Raji (cell line): Measurements from ENCODE around the gene BIRC7.

Experiments used
- POLR2A ChIP-seq: IDR thresholded peaks from 2 replicates; pipeline ENCODE4 v1.6.1; 2011; ENCODE audit warnings: low read depth, low read length, control low read depth; ENCODE audit not compliant: insufficient read depth

Gene BIRC7

DNA sequence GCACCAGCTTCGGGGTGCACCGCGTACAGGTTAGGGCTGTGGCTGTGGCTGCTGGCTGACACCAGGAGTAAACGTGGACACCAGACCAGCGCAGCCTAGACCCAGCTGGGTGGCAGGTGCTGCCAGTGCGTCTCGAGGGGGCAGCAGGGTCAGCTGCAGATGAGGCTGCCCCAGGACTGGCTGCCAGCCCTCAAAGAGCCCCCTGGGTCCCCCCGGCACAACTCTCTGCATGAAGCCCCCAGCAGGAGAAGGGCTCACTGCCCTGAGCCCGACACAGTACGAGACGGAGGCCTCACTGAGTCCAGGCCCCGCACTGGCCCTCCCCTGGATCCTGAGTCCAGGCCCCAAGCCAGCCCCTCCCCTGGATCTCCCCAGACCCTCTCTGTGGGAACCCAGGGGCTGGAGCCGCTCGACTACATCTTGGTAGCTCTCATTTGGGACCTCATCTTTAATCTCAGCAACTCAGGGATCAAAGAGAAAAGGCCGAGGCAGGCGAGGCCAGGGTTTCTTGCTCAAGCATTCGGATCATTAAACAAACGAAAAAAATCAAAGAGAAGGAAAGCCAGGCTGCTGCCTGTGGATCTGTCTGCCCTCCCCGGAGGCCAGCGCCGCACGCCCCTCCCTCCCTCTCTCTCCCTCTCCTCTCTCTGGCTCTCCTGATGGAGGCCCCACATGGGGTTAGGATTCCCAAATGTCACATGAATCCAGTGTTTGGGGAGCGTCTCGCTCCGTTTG, 25.5 kb downstream of the BIRC7 start:
- no peak for TF ChIP-seq POLR2A

DNA sequence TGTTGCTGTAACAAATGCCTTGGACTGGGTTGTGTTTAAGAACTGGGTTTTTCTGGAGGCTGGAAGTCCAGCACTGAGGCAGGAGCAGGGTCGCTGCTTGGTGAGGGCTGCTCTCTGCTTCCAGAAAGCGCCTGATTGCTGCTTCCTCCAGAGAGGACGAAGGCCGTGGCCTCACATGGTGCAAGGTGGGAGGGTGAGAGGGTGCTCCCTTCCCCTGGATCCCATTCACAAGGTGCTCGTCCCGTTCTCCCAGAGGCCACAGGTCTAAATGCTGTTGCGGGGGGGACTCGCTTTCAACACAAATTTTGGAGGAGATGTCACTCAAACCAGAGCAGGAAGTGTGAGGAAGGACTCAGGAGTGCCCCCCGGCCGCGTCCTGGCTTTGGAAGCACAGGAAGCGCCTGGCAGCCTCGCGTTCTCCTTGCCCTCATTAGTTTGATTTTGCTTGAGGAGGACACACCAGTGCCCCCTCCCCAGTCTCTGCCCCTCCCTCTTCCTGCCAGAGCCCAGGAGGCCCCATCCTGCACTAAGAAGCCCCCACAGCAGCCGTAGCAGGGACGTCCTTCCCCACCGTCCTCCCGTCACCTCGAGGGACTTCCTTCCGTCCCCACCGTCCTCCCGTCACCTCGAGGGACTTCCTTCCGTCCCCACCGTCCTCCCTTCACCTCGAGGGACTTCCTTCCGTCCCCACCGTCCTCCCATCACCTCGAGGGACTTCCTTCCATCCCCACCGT, 26.3 kb downstream of the BIRC7 start:
- no peak for TF ChIP-seq POLR2A

DNA sequence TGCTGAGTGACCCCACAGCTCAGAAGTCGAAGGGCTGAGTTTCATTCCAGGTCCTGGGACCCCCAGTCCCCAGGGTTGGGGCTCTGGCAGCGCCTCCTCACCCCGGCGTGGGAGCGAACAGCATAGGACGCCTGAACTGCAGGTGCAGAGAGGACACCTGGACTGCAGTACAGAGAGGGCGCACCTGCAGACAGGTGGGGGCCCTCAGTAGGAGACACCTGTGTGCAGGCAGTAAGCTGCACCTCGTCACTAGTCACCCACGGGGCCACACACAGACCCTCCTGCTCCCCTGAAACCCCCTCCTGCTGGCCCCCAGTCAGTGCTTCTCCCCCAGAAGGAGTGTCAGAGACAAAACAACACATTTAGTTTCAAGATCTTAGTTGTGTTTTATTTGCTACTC, 27.1 kb downstream of the BIRC7 start:
- TF ChIP-seq POLR2A = no peak

DNA sequence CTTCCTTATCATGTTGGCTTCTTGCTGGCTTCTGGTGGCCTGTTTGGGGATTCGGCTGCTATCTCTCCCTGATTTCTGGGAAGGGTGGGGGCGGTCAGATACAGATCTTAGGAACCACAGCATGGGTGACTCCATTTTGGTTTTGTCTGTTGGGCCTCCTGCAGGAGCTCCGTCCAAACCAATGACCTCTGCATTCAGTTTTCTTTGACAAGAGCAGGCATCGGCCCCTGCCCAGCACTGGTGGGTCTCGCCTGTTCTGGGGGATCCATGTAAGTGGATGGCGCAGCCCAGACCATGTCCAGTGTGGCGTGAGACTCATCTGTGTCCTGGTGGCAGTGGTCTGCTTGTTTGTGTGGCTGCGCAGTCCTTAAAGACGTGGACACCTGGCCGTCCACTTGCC, 28.3 kb downstream of the BIRC7 start:
- TF ChIP-seq POLR2A = no peak

DNA sequence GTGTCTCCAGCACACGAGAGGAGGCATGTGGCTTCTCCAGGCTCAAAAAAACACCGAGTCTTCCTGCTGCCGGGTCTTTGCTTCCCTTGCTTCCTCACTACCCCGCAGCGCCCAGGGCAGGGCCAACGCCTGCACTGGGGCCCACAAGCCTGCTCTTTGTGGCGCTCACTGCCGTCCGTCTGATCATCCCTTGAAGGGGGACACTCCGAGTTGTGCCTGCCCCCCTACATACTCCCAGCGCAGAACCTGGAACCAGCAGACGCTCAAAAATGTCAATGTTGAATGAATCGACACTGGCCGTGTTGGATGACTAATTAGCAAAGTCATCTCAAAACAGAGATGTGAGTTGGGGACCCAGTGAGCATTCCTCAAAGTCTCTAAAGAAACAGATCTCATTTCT, 28.8 kb downstream of the BIRC7 start:
- TF ChIP-seq POLR2A = no peak

DNA sequence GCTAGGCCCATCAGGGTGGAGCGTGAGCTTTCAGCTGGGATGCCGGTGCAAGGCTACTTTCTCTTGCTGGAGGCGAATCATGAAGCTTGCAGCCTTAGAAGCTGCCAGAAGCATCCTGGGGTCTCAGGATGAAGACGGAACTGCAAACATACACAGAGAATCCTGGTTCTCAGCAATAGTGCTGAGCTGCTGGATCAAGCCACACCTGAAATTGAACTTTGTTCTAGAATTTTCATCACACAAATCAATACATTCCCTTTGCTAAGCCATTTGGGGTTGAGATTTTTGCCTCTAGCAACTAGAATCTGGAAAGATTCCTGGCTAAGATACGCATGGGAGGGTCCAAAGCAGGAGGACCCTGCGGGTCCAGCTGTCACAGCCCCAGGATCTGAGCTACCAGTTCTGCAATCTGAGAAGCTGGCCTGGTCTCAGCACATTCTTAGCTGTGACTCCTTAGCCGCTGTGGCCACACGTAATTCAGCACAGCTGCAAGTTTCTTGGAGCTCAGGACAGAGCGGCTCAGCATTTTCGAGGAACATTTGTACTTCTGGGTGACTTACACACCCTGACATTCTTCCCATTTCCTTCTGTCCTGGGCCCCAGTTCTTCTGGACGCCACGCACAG, 30.3 kb downstream of the BIRC7 start:
- TF ChIP-seq POLR2A = no peak

DNA sequence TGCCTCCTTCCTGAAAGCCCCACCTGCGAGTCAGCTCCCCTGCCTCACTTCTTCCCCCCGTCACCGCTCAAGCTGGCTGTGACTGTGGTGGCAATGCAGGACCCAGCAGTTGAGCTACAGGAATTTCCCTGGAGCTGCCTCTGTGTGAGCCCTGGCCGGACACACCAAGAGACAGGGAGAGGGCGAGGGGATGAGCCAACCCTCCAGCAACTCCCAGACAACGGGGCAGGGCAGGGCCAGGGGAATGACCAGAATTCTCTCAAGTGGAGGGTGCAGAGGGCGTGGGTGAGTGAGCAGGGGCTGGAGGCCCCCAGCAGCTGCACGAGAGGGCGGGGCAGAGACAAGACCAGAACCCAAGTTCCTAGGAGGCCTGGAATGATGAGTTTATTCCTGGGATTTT, 32.0 kb downstream of the BIRC7 start:
- no peak for TF ChIP-seq POLR2A

DNA sequence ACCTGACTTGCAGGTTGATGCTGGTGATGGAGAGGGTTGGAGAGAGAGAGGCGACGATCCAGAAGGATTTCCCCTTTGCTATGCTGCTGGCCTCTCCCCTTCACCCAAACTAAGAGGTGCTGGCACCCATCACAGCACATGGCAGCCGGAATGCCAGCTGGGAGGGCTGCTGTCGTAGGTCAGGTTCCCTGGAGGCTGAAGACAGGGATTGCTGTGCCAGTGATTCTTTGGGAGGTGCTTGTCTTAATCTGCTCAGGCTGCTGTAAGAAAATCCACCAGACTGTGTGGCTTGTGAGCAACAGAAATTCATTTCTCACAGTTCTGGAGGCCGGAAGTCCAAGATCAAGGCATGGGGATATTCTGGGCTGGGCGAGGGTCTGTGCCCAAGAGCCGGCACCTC, 32.6 kb downstream of the BIRC7 start:
- no peak for TF ChIP-seq POLR2A

DNA sequence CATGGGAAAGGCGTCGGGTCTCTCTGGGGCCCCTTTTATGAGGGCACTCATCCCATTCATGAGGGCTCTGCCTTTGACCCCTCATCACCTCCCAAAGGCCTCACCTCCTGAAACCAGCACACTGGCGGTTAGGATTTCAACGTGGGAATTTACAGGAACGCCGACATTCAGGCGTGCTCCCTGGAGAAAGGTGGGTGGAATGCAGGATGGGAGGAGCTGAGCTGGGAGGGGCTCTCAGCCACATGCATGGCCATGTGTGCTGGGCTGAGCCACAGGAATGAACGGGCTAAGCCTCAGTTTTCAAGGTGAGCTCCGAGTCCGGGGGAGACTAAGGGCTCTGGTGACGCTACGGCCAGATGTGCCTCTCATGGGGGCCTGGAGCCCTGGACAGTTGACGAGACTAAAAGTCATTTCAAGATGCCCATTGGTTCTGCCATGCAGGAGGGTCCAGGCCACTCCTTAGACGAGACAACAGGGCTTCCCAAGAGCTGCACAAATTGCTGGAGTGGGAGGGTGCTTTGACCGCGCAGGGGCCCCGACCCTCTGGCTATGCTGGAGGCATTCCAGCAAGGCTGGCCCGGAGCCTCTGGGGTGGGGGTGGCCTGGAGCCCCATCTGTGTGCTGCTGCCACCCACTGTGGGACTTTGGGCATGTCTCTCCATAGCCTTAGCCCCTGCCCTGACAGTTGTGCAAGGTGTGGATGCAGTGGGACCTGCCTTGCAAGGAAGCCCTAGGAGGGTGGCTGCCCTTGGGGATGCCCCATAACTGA, 33.1 kb downstream of the BIRC7 start:
- no peak for TF ChIP-seq POLR2A

DNA sequence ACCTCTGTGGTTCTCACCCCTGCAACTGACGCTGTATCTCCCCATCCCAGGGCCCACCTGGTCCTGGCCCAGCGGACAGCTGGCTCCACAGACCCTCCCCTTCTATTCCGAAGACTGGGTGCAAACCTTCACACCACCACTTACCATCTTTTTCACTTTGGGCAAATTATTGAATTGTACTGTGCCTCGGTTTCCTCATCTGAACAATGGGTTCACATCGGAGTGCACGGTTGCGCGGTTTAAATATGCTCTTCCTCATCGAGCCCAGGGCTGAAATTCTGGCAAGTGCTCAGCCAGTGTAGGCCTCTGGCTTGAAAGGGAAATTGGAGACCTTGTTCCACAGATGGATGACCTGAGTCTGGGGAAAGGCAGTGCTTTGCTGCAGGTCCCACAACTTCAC, 34.0 kb downstream of the BIRC7 start:
- TF ChIP-seq POLR2A = no peak

DNA sequence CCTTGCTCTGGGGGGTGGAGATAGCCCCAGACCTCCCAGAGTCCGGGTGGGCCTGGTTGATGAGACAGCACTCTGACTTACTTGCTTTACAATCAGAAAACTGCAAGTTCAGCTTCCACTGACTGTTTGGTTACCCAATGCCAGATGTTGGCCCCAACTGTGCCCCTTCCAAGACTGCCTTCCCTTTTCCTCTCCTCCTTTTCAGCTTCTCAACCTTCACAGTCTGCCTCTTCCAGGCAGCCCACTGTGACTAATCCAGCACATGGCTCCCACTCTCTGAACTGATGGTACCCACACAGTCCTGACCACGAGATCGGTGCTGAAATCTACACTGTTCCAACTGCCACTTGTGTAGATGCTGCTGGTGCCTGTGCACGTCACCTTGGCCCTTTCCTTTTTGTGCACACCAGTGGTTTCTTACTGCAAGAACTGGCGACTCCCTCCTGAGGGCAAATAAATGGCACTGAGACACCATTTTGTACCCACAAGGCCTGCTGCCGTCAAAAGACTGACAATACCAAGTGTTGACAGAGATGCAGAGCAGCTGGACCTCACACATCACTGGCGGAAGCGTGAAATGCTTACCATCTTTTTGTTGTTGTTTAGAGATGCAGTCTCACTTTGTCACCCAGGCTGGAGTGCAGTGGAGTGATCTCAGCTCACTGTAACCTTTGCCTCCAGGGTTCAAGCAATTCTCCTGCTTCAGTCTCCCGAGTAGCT, 35.1 kb downstream of the BIRC7 start:
- no peak for TF ChIP-seq POLR2A

DNA sequence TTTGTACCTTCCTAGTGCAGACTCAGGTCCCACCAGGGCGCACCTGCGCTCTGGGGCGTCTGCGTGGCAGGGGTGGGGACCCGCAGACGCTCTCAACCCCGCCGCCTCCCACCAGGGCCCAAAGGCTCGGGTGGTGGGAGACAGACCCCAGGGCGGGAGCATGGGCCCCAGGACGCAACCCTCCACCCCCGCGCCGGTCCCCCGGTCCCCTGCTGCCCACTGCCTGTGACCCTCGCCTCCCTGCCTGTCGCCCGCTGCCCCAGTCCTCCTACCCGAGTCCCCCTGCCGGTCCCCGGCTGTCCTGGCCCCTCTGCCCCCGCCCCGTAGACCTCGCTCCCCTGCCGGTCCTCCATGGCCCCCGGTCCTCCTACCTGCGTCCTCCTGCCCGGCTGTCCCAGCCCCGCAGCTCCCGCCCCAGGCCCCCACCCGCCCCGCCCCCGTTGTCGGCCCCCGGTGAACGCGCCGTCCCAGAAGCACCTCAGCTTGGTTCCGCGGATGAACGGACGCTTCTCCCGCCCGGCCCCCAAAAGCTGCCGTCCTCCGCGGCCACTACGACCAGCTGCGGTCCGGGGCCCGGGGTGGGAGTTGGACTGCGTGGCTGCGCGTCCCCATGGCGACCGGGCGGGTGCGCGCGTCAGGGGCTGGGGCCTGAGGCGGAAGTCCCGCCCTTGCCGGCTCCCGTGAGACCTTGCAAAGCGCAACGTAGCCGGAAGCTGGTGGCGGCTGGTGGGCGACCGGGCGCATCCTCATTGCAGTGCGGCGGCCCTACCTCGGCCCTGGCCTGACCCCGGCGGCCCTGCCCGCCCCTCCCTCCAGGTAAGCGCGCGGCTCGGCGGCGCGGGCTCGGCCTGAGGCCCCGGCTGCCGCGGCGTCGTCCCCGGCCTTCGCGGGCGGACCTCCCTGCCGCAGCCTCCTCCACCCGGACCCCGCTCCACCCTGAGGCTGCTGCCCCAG, 36.7 kb downstream of the BIRC7 start, which contains the start of gene ARFGAP1:
Gene ARFGAP1, plus strand, starts transcription at position 709 of the 954 bp plus-strand sequence. CDS start 2,768 bp downstream, outside the sequence.
- TF ChIP-seq POLR2A = peak; percentile 89

DNA sequence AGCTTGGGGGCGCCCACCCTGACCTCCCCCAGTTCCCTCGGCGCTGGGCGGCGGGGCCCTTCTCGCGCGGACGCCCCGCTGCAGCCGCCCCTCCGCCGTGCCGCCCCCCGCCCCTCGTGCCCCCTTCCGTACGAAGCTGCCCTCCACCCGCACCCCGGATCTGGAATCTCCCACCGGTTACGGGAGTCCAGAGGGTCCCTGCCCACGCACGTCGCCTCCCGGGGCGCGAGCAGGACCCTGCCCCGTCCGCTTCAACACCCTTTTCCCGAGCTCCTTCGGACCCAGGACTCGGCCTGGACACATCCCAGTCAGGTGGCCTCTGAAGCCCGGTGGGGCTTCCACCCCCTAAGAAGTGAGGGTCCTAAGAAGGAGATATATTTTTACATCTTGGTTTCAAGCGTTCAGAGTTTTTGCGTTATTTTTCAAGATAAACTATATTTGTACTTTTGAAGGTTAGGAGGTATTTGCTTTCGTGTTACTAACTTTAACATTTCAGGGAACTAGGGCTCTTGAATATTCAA, 37.4 kb downstream of the BIRC7 start:
- TF ChIP-seq POLR2A = no peak
